ENCODE data around the gene ATG7. TPM values are rescaled to one million over a fixed set of nuclear protein-coding genes. Genes with fewer than 3 reads are reported as not detected.
"Not testable (repeated sequence)": the region's sequence is repeated elsewhere in the genome, so short reads cannot be mapped to it uniquely, and the experiment has no call there.

ATG7 gene
- total and polyA plus RNA-seq, 9 donors, result 10.2 to 54.5 (median 37.4) TPM

DNA sequence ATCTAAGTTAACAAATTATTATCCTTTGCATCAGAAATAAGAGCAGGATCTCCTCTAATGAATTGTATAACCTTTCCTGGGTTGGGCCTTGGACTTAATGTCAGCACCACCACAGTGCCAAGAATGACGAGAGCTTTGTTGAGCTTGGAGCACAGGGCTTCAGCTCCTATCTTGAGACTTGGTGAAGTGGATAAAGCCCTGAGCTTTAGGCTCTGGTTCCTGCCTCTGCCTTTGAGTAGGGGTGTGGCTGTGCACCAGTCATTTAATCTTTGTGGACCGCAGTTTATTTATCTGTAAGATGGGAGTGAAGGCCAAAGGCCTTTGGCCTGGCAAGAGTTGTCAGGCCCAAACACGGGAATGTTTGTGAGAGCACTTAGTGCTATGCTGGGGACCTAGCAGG lies 209.4 kb downstream of the ATG7 start:
- no peak overlapping the region for H3K4me3 ChIP-seq
- peak overlapping the region in 1 of 2 donors; percentile 56 for H3K27ac ChIP-seq
- no peaks in the 10 kb centered on the region for H3K27me3 ChIP-seq
- TF ChIP-seq CTCF (IDR thresholded peaks at IDR 0.05) (no peak), EP300 (IDR thresholded peaks at IDR 0.05) (no peak), POLR2A (IDR thresholded peaks at IDR 0.05) (no peak)
- H3K4me1 ChIP-seq (ENCODE audit: insufficient read depth), result peaks cover 14% of the 10 kb centered on the region
- peak in 1 of 5 donors; percentile 26 for DNase-seq
- WGBS, 3 donors, result 30 to 48% (median 43%) methylated on average over 3 of the region's 3 CpGs
- intact Hi-C loops (cut with DNase I), result no loop called here
- no peaks in the 10 kb centered on the region for H3K36me3 ChIP-seq
- H3K9me3 ChIP-seq, result no peaks in the 10 kb centered on the region

DNA sequence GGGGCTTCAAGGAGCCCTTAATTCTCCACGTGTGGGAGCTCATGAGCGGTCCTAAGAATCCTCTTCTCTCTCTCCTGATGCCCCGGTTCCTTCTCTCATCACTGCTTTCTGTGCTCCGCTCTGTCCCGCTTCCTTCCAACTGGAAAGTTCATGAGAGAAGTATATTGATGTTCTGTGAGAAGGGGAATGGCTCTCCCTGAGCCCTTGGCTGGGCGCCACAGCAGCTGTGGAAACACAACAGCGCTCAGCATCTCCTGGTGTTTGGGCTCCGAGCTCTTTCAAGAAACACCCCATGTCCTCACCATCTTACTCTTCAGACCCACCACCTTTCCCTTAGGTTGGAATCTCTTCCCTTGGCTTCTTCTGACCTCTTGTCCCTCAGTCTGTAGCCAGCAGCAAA lies 209.8 kb downstream of the ATG7 start:
- Histone ChIP-seq H3K4me1 (ENCODE audit: insufficient read depth) (peaks cover 14% of the 10 kb centered on the region), H3K4me3 (no peak overlapping the region), H3K27ac (peak overlapping the region in 1 of 2 donors; percentile 56), H3K36me3 (no peaks in the 10 kb centered on the region), H3K27me3 (no peaks in the 10 kb centered on the region), H3K9me3 (no peaks in the 10 kb centered on the region)
- WGBS, 3 donors, result 23 to 39% (median 34%) methylated on average over 8 of the region's 8 CpGs
- intact Hi-C loops (cut with DNase I), result no loop called here
- peak; percentile 82 to 91 (median 86) for DNase-seq
- TF ChIP-seq POLR2A (IDR thresholded peaks at IDR 0.05) (no peak), CTCF (IDR thresholded peaks at IDR 0.05) (no peak), EP300 (IDR thresholded peaks at IDR 0.05) (no peak)

GRCh38 chr3:11488356-11488755 lies 216.2 kb downstream of the ATG7 start:
- H3K9me3 ChIP-seq; H3K4me1 ChIP-seq (ENCODE audit: insufficient read depth); H3K4me3 ChIP-seq; H3K27ac ChIP-seq; H3K27me3 ChIP-seq; H3K36me3 ChIP-seq; intact Hi-C loops (cut with DNase I): not testable (repeated sequence)
- 95 to 98% (median 98%) methylated on average over 25 to 42 of the region's 42 CpGs for WGBS, 3 donors
- peak in 1 of 5 donors; percentile 9 for DNase-seq

- H3K4me1 ChIP-seq (ENCODE audit: insufficient read depth), result peaks cover 11% of the 10 kb centered on the region
- H3K27ac ChIP-seq, result no peak overlapping the region
- TF ChIP-seq CTCF (IDR thresholded peaks at IDR 0.05), result no peak
- TF ChIP-seq POLR2A (IDR thresholded peaks at IDR 0.05), result no peak
- TF ChIP-seq EP300 (IDR thresholded peaks at IDR 0.05), result no peak
- 94 to 98% (median 95%) methylated on average over 6 of the region's 6 CpGs for WGBS, 3 donors
- H3K27me3 ChIP-seq, result no peaks in the 10 kb centered on the region
- H3K4me3 ChIP-seq, result no peak overlapping the region
- intact Hi-C loops (cut with DNase I), result no loop called here
- no peaks in the 10 kb centered on the region for H3K9me3 ChIP-seq
- DNase-seq, result peak in 1 of 5 donors; percentile 6
- H3K36me3 ChIP-seq, result no peaks in the 10 kb centered on the region
Measured at GRCh38 chr3:11494131-11494916, 222.1 kb downstream of the ATG7 start.

DNA sequence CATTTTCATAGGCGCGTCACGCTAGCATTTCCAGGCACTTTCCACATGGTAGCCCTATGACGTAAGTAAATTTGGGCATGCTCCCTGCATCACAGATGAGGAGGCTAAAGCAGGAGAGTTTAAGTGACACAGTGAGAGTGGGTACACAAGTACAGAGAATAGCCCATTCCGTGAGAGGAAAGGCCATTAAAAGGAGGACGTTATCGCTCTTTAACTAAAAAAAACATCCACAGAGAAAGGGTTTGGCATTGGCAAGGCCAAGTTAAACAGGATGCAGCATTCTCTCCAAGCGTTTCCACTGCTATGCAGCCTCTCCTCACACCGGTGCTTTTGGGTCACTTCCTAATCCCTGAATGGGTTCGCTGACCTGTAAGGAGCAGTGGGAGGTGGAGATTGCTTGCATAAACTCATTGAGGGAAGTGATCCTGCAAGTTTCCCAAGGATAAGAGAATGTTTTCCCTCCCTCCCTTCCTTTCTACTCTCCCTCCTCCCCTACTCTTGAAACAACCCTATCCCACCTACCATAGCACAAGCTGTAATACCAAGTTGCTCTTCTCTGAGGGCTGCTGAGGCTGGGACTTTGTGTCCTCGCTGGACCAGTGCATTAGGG lies 223.9 kb downstream of the ATG7 start:
- intact Hi-C loops (cut with DNase I), result no loop called here
- Histone ChIP-seq H3K4me1 (ENCODE audit: insufficient read depth) (peaks cover 11% of the 10 kb centered on the region), H3K27ac (peak overlapping the region in 1 of 2 donors; percentile 29), H3K9me3 (no peaks in the 10 kb centered on the region), H3K27me3 (no peaks in the 10 kb centered on the region), H3K36me3 (no peaks in the 10 kb centered on the region), H3K4me3 (no peak overlapping the region)
- DNase-seq, result peak in 1 of 5 donors; percentile 19
- WGBS, 3 donors, result 39 to 50% (median 41%) methylated on average over 11 of the region's 11 CpGs
- TF ChIP-seq POLR2A (IDR thresholded peaks at IDR 0.05), result no peak
